ENCODE results near the gene HYCC1.

- TF ChIP-seq CTCF (conservative IDR thresholded peaks at IDR 0.05) (no peak), EZH2 (IDR thresholded peaks at IDR 0.05; ENCODE audit: low read depth) (no peak)
Observed at GRCh38 chr7:23004247-23004520, 9.7 kb downstream of the HYCC1 start.

Data from PC-9 (cell line).